Loucy (cell line): ENCODE data around the gene ADGRB3.

Source experiments
- CTCF ChIP-seq: fragments of 200-600 bp; sonication (generic); conservative IDR thresholded peaks from 2 replicates; pipeline ENCODE4 v1.5.1; 2014; ENCODE audit warnings: mild to moderate bottlenecking, antibody characterized with exemption, low read length
- EZH2phosphoT487 ChIP-seq: fragments of 200-600 bp; IDR thresholded peaks from 2 replicates; pipeline ENCODE4 v1.6.1; 2018; ENCODE audit warnings: antibody characterized with exemption, mild to moderate bottlenecking, moderate library complexity, borderline replicate concordance

GRCh38 chr6:69294407-69294806, 659.3 kb downstream of the ADGRB3 start:
- TF ChIP-seq CTCF (no peak), EZH2phosphoT487 (no peak)
